Colonic mucosa (tissue), 4 donors: ENCODE data around the gene TRAPPC12. TPM values are rescaled to one million over a fixed set of nuclear protein-coding genes. Genes with fewer than 3 reads are reported as not detected.
"Not testable (repeated sequence)": the region's sequence is repeated elsewhere in the genome, so short reads cannot be mapped to it uniquely, and the experiment has no call there.

Experiments
- DNase-seq: peaks from one replicate; pipeline ENCODE4 v3.0.0-alpha.2; 2020
- H3K27ac ChIP-seq: fragments of 200-600 bp; one replicate; pipeline ENCODE4 v1.8.0; 2021
- H3K27me3 ChIP-seq: fragments of 200-600 bp; one replicate; pipeline ENCODE4 v1.8.0; 2021
- H3K36me3 ChIP-seq: fragments of 200-600 bp; one replicate; pipeline ENCODE4 v1.8.0; 2021
- H3K4me1 ChIP-seq: fragments of 200-600 bp; one replicate; pipeline ENCODE4 v1.8.0; 2021; ENCODE audit warnings: mild to moderate bottlenecking
- H3K4me3 ChIP-seq: fragments of 200-600 bp; one replicate; pipeline ENCODE4 v1.8.0; 2021
- H3K9ac ChIP-seq, 2 donors: one replicate each; pipeline ENCODE4 v1.7.0; 2013; ENCODE audit warnings: control low read depth in 2 of 2, low read depth in 2 of 2, low read length in 2 of 2
- H3K9me3 ChIP-seq: fragments of 200-600 bp; one replicate; pipeline ENCODE4 v1.8.0; 2021
- CTCF ChIP-seq: fragments of 200-600 bp; IDR thresholded peaks from one replicate; pipeline ENCODE4 v1.8.0; 2022; ENCODE audit warnings: antibody characterized with exemption, mild to moderate bottlenecking
- intact Hi-C: fragments of 100-400 bp; cut with DNase I; formaldehyde crosslinking; loops from one replicate; pipeline ENCODE4 v1.14.1; 2022
- total RNA-seq, 2 donors: library from RNA; stranded (reverse); fragmentation: NEBNext Ultra II Directional in 1 of 2; extraction: Animal tissue kit (Norgen Biotek cat#: 25700) in 1 of 2; gene quantifications; one replicate each; pipeline ENCODE4 v1.2.1, GENCODE V29; 2021
- donor health status: healthy.
- donor health status: DM: no; HTN: no; CAD: no.
- donor health status: DM: no; HTN: no; CAD: no.

The TRAPPC12 gene
- total RNA-seq, 2 donors from 2014 or later = 59.1 to 91.5 TPM

GRCh38 chr2:3357926-3358325 is 21.6 kb upstream of the TRAPPC12 start:
- Histone ChIP-seq H3K9ac (no peak overlapping the region), H3K27me3 (no peaks in the 10 kb centered on the region), H3K27ac (no peak overlapping the region), H3K4me3 (no peak overlapping the region), H3K36me3 (no peaks in the 10 kb centered on the region), H3K4me1 (no peaks in the 10 kb centered on the region), H3K9me3 (no peaks in the 10 kb centered on the region)
- no peak for DNase-seq
- TF ChIP-seq CTCF = no peak
- intact Hi-C loops = no loop called here

GRCh38 chr2:3361518-3362389 is 17.7 kb upstream of the TRAPPC12 start:
- Histone ChIP-seq H3K36me3 (no peaks in the 10 kb centered on the region), H3K27me3 (no peaks in the 10 kb centered on the region), H3K9ac (no peak overlapping the region), H3K27ac (no peak overlapping the region), H3K9me3 (no peaks in the 10 kb centered on the region), H3K4me1 (no peaks in the 10 kb centered on the region), H3K4me3 (no peak overlapping the region)
- no peak for TF ChIP-seq CTCF
- DNase-seq = no peak
- intact Hi-C loops = no loop called here

GRCh38 chr2:3365219-3365618 is 14.3 kb upstream of the TRAPPC12 start:
- Histone ChIP-seq H3K36me3 (no peaks in the 10 kb centered on the region), H3K27ac (no peak overlapping the region), H3K9me3 (no peaks in the 10 kb centered on the region), H3K4me3 (no peak overlapping the region), H3K4me1 (no peaks in the 10 kb centered on the region), H3K27me3 (no peaks in the 10 kb centered on the region), H3K9ac (no peak overlapping the region)
- intact Hi-C loops = no loop called here
- no peak for TF ChIP-seq CTCF
- no peak for DNase-seq

GRCh38 chr2:3368261-3368722 is 11.2 kb upstream of the TRAPPC12 start:
- H3K27ac ChIP-seq = no peak overlapping the region
- intact Hi-C loops = no loop called here

GRCh38 chr2:3369340-3370181 is 9.9 kb upstream of the TRAPPC12 start:
- H3K27me3 ChIP-seq, H3K36me3 ChIP-seq, H3K27ac ChIP-seq, H3K9ac ChIP-seq, intact Hi-C loops, H3K4me1 ChIP-seq, H3K9me3 ChIP-seq, H3K4me3 ChIP-seq, DNase-seq: not testable (repeated sequence)

More at GRCh38 chr2:3368261-3368722, 11.2 kb upstream of the TRAPPC12 start:
- Histone ChIP-seq H3K4me1 (no peaks in the 10 kb centered on the region), H3K27me3 (no peaks in the 10 kb centered on the region), H3K9ac (no peak overlapping the region), H3K4me3 (no peak overlapping the region), H3K9me3 (no peaks in the 10 kb centered on the region), H3K36me3 (no peaks in the 10 kb centered on the region)
- TF ChIP-seq CTCF = no peak
- no peak for DNase-seq
